Fibroblast of pulmonary artery (primary cell): ENCODE measurements around the gene VAMP5.
"Not testable (repeated sequence)": the region's sequence is repeated elsewhere in the genome, so short reads cannot be mapped to it uniquely, and the experiment has no call there.

Experiments used
- DNase-seq: peaks from one replicate; pipeline ENCODE4 v3.0.0-alpha.2; 2010; ENCODE audit warnings: low read depth
- H3K4me3 ChIP-seq: replicated peaks from 2 replicates; pipeline ENCODE4 v1.5.1; 2011; ENCODE audit warnings: low read depth, mild to moderate bottlenecking, control low read depth, low read length, moderate library complexity
- CTCF ChIP-seq: IDR thresholded peaks from 2 replicates; pipeline ENCODE4 v1.5.1; 2011; ENCODE audit warnings: mild to moderate bottlenecking, control low read depth, low read length, inconsistent platforms; ENCODE audit errors: missing control alignments

Gene VAMP5

GRCh38 chr2:85585781-85586105, 1.5 kb downstream of the VAMP5 start:
- H3K4me3 ChIP-seq: no peak overlapping the region

GRCh38 chr2:85588236-85588635, 4.0 kb downstream of the VAMP5 start:
- DNase-seq: no peak
- no peak overlapping the region for H3K4me3 ChIP-seq
- TF ChIP-seq CTCF: no peak

More at GRCh38 chr2:85585781-85586105, 1.5 kb downstream of the VAMP5 start:
- TF ChIP-seq CTCF: no peak
- peak; percentile 36 for DNase-seq

- TF ChIP-seq CTCF: no peak
- H3K4me3 ChIP-seq: no peak overlapping the region
- DNase-seq: no peak
Measured at GRCh38 chr2:85588645-85589044, 4.4 kb downstream of the VAMP5 start.

GRCh38 chr2:85589181-85589580, 5.0 kb downstream of the VAMP5 start:
- no peak overlapping the region for H3K4me3 ChIP-seq
- no peak for DNase-seq
- no peak for TF ChIP-seq CTCF

- H3K4me3 ChIP-seq: no peak overlapping the region
Measured at GRCh38 chr2:85589982-85590791, 6.0 kb downstream of the VAMP5 start.

GRCh38 chr2:85590950-85591349, 6.7 kb downstream of the VAMP5 start:
- no peak for DNase-seq
- peak overlapping the region; percentile 4 for H3K4me3 ChIP-seq
- no peak for TF ChIP-seq CTCF

More at GRCh38 chr2:85589982-85590791, 6.0 kb downstream of the VAMP5 start:
- DNase-seq: peak; percentile 99
- no peak for TF ChIP-seq CTCF

GRCh38 chr2:85591563-85591962, 7.3 kb downstream of the VAMP5 start:
- no peak for TF ChIP-seq CTCF
- H3K4me3 ChIP-seq: no peak overlapping the region
- no peak for DNase-seq

GRCh38 chr2:85592299-85592698, 8.1 kb downstream of the VAMP5 start:
- not testable (repeated sequence) for DNase-seq, H3K4me3 ChIP-seq
